MCF 10A (cell line): ENCODE data around the gene PARL. TPM values are rescaled to one million over a fixed set of nuclear protein-coding genes. Genes with fewer than 3 reads are reported as not detected.

Experiments
- BruUV-seq: library from RNA; stranded (reverse); fragments of 400-500 nt; replicated peaks from 2 replicates; lab custom pipeline; 2021; lab: Mats Ljungman, UMichigan
- CTCF ChIA-PET: fragments of 300-600 bp; sonication (Branson Sonifier 250); formaldehyde crosslinking; extraction: SDS; loops from one replicate; lab custom pipeline; 2021; ENCODE audit warnings: antibody characterized with exemption, inconsistent platforms; lab: Yijun Ruan, JAX
- POLR2A ChIA-PET: fragments of 300-600, 350-650 bp; sonication (Branson Sonifier 250); formaldehyde crosslinking; extraction: SDS; loops from one replicate; lab custom pipeline; 2020; ENCODE audit warnings: antibody characterized with exemption, inconsistent platforms; lab: Yijun Ruan, JAX
- DNase-seq: peaks from one replicate; pipeline ENCODE4 v3.0.0-alpha.2; 2018; ENCODE audit not compliant: unreplicated experiment
- H3K27ac Mint-ChIP-seq: one replicate; pipeline ENCODE4 v1.8.0; 2022; ENCODE audit warnings: mild to moderate bottlenecking, low read depth, mixed read lengths; ENCODE audit not compliant: unreplicated experiment
- H3K27me3 Mint-ChIP-seq: one replicate; pipeline ENCODE4 v1.8.0; 2022; ENCODE audit warnings: mixed read lengths; ENCODE audit not compliant: insufficient read depth, unreplicated experiment
- H3K36me3 Mint-ChIP-seq: one replicate; pipeline ENCODE4 v1.8.0; 2022; ENCODE audit warnings: mild to moderate bottlenecking, moderate library complexity, mixed read lengths; ENCODE audit not compliant: insufficient read depth, unreplicated experiment
- H3K4me1 Mint-ChIP-seq: one replicate; pipeline ENCODE4 v1.8.0; 2022; ENCODE audit warnings: mixed read lengths; ENCODE audit not compliant: insufficient read depth, unreplicated experiment
- H3K4me3 Mint-ChIP-seq: one replicate; pipeline ENCODE4 v1.8.0; 2022; ENCODE audit warnings: mild to moderate bottlenecking, moderate library complexity, mixed read lengths; ENCODE audit not compliant: unreplicated experiment
- H3K9me3 Mint-ChIP-seq: one replicate; pipeline ENCODE4 v1.8.0; 2022; ENCODE audit warnings: mixed read lengths; ENCODE audit not compliant: unreplicated experiment
- intact Hi-C: fragments of 100-400 bp; cut with micrococcal nuclease; formaldehyde crosslinking; loops from 2 replicates; pipeline ENCODE4 v1.14.1; 2022
- total RNA-seq: library from RNA; stranded (reverse); gene quantifications from 2 replicates; pipeline ENCODE4 v1.2.3, GENCODE V29; 2022
- TF ChIP-seq, protein P1 (sequence below): fragments of 200-600 bp; IDR thresholded peaks from one replicate; pipeline ENCODE4 v1.8.0; 2022; ENCODE audit warnings: antibody characterized with exemption, mild to moderate bottlenecking; ENCODE audit not compliant: unreplicated experiment

PARL gene
- total RNA-seq, 1 experiment from 2014 or later = 88.0 TPM

GRCh38 chr3:183839751-183840150, 44.9 kb downstream of the PARL start:
- peaks cover 4% of the 10 kb centered on the region for H3K4me1 Mint-ChIP-seq
- no peak overlapping the region for H3K27ac Mint-ChIP-seq
- intact Hi-C loops = no loop called here
- ChIA-PET POLR2A (no interaction called here), CTCF (interaction anchor here (0.6 to 1.2 kb wide), 4 partner anchors 10 to 393 kb away, joined by 3 to 4 read pairs (median 3); partner anchors contain the start of gene PARL)
- H3K4me3 Mint-ChIP-seq = no peak overlapping the region
- H3K27me3 Mint-ChIP-seq = no peaks in the 10 kb centered on the region
- TF ChIP-seq, protein P1, sequence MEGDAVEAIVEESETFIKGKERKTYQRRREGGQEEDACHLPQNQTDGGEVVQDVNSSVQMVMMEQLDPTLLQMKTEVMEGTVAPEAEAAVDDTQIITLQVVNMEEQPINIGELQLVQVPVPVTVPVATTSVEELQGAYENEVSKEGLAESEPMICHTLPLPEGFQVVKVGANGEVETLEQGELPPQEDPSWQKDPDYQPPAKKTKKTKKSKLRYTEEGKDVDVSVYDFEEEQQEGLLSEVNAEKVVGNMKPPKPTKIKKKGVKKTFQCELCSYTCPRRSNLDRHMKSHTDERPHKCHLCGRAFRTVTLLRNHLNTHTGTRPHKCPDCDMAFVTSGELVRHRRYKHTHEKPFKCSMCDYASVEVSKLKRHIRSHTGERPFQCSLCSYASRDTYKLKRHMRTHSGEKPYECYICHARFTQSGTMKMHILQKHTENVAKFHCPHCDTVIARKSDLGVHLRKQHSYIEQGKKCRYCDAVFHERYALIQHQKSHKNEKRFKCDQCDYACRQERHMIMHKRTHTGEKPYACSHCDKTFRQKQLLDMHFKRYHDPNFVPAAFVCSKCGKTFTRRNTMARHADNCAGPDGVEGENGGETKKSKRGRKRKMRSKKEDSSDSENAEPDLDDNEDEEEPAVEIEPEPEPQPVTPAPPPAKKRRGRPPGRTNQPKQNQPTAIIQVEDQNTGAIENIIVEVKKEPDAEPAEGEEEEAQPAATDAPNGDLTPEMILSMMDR = no peak
- peaks cover 92% of the 10 kb centered on the region for H3K36me3 Mint-ChIP-seq
- no peak for DNase-seq
- no peaks in the 10 kb centered on the region for H3K9me3 Mint-ChIP-seq
- BruUV-seq = no TSS peak

GRCh38 chr3:183837894-183838293, 46.8 kb downstream of the PARL start:
- TF ChIP-seq, protein P1 = no peak
- no peak overlapping the region for H3K27ac Mint-ChIP-seq
- no peaks in the 10 kb centered on the region for H3K4me1 Mint-ChIP-seq
- H3K36me3 Mint-ChIP-seq = peaks cover 91% of the 10 kb centered on the region
- no TSS peak for BruUV-seq
- H3K9me3 Mint-ChIP-seq = no peaks in the 10 kb centered on the region
- intact Hi-C loops = no loop called here
- no peak for DNase-seq
- H3K4me3 Mint-ChIP-seq = no peak overlapping the region
- ChIA-PET CTCF (no interaction called here), POLR2A (no interaction called here)
- no peaks in the 10 kb centered on the region for H3K27me3 Mint-ChIP-seq

- no peaks in the 10 kb centered on the region for H3K27me3 Mint-ChIP-seq
- no TSS peak for BruUV-seq
- TF ChIP-seq, protein P1 = no peak
- H3K4me1 Mint-ChIP-seq = no peaks in the 10 kb centered on the region
- no peak overlapping the region for H3K27ac Mint-ChIP-seq
- CTCF ChIA-PET = no interaction called here
- no peaks in the 10 kb centered on the region for H3K9me3 Mint-ChIP-seq
- no peak for DNase-seq
- no peak overlapping the region for H3K4me3 Mint-ChIP-seq
- intact Hi-C loops = no loop called here
- H3K36me3 Mint-ChIP-seq = peaks cover 90% of the 10 kb centered on the region
- POLR2A ChIA-PET = interaction anchor here (0.7 kb wide), 1 partner anchor 386 kb away, joined by 3 read pairs; no protein-coding TSS in a partner anchor
Observed at GRCh38 chr3:183837390-183837789, 47.3 kb downstream of the PARL start.

DNA sequence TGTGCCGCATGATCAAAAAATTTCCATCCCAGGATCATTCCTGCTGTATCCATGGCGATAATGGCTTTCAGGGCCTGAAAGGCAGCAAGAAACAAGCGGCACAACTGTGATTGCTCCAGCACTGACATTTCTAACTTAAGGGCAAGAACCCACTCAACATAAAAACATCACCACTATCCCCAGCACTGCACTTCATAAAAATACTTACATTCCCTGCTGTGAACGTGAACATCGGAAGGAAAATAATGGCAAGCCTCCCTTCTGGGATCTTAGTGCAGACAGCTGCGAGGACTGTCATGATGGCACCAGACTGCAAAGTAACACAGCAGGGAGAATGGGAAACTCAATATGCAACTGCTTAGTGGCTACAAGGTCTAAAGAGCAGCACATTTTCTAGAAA, 51.2 kb downstream of the PARL start:
- no peak for DNase-seq
- TF ChIP-seq, protein P1 = no peak
- ChIA-PET CTCF (no interaction called here), POLR2A (interaction anchor here (2.4 kb wide), 1 partner anchor 11 kb away, joined by 10 read pairs; no protein-coding TSS in a partner anchor)
- Mint-ChIP-seq H3K9me3 (no peaks in the 10 kb centered on the region), H3K27me3 (no peaks in the 10 kb centered on the region), H3K4me1 (no peaks in the 10 kb centered on the region), H3K4me3 (no peak overlapping the region), H3K27ac (no peak overlapping the region), H3K36me3 (peaks cover 75% of the 10 kb centered on the region)
- intact Hi-C loops = no loop called here
- BruUV-seq = no TSS peak
